NCI-H146 treated with DMSO at 0.1 percent for 48 hours (cell line): Measurements from ENCODE around the gene MSL1.
"Not testable (repeated sequence)": the region's sequence is repeated elsewhere in the genome, so short reads cannot be mapped to it uniquely, and the experiment has no call there.

ENCODE experiments used
- DNase-seq: peaks from one replicate; lab custom pipeline; 2025; ENCODE audit not compliant: unreplicated experiment; lab: John Stamatoyannopoulos, UW

Gene MSL1

DNA sequence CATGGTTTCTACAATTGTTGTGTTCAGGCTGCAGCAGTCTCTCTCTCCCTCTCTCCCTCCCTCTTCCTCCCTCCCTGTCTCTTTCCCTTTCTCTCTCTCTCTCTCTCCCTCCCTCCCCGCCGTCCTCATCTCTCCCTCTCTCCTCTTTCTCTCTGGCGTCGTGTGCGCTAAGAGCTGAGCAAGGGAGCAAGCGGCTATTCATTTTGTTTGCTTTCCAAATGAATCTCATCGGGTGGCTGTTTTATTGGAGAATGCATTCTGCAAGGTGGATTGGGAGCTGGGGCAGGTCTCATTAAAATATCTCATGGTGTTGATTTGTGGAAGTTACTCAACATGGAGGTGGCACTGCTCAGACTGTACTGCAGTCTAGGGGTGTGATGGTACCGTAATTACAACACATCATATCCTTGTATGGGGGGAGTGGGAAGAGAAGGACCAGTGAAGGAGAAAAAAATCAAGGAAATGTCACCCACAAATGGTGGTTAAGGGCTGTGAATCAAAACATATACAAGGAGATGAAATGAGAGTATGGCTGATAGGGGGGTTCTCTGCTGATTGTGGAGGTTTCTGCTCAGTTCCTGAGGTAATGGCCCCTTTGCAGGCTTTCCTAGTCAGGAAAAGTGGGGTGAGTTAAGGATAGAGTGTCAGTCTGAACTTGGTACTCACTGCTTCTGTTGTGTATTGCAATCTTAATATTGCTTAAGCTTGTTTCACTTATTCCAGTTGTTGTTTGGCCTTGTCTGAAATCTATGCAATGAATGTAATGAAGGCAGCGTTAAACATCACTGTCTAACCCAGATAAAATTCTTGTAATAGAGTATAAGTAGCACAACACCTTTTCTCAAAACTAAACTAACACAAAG lies 2.7 kb downstream of the MSL1 start:
- peak; percentile 59 for DNase-seq

DNA sequence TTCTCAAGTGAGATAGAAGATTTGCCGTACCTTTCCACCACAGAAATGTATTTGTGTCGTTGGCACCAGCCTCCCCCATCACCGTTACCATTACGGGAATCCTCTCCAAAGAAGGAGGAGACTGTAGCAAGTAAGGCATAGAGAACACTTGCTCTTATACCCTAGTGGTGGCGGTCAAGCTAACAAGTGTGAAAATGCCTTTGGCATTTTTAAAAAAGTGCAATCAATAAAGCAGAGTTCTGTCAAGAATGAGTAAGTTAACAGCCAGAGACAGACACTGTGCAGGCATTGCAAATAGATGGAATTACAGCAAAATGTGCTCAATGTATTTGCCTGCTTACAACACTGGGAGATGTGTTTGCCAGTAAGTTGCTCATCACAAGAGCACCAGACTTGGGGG lies 7.7 kb downstream of the MSL1 start:
- no peak for DNase-seq

DNA sequence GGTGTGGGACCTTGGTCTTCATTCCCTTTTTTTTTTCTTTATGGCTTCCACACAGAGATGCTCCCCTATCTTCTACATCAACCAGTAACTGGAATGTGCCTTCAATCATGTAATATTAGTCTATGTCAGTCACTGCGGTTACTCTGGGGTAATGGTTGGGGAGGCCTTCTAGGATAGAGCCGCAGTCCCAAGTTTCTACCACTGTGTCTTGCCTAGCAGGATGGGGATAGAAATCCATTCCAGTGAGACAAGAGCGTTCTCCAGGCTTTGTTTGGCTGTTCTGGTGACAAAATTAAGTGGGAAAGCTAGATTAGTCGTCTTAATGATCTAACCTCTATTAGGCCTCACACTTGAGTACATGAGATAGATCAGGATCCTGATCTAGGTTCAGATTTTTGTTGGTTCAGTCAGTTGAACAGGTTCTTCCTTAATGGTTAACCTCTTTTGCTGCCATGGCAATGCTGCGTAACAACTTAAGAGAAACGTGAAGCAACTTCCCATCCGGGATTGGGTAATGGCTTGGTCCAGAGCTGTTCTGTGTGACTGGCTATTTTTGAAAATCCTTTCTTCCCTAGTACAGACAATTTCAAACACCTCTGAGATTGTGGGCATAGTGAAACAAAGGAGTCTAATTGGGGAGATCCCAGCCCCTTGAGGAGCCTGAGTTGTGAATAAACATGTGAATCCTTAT lies 8.7 kb downstream of the MSL1 start:
- DNase-seq = no peak

DNA sequence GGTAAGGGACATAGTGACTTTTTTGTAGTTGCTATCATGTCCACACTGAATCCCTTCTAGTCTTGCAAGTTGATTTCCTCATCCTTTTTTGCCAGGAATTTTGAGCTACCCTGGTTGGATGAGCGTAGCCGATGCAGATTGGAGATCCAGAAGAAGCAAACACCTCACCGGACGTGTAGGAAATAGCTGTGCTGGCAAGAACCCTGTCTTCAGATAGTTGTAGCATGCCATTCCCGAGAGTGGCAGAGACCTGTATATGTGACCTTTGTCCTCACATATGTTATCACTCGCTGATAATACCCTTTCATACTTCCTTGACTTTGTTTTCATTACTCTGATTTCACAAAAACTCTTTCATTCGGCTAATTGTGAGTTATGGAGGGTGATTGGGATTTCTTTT lies 12.4 kb downstream of the MSL1 start:
- no peak for DNase-seq

DNA sequence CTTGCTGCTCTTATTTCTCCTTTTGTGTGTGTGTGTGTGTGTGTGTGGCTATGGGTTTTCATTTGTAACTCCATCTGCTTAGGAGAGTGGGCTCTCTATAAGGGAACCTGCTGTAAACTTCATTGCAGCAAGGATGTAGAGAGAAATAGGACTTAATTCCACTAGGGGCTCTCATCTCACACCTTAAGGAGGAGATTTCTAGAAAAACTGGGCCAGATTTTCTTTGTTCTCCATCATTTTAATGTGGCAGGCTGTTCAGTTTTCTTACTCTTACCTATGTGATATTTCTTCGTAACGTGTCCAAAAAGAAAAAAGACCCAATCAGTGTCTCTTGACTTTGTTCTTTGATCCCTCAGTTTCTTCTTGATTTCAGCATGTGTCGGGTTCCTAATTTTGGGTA lies 14.0 kb downstream of the MSL1 start:
- DNase-seq = no peak

DNA sequence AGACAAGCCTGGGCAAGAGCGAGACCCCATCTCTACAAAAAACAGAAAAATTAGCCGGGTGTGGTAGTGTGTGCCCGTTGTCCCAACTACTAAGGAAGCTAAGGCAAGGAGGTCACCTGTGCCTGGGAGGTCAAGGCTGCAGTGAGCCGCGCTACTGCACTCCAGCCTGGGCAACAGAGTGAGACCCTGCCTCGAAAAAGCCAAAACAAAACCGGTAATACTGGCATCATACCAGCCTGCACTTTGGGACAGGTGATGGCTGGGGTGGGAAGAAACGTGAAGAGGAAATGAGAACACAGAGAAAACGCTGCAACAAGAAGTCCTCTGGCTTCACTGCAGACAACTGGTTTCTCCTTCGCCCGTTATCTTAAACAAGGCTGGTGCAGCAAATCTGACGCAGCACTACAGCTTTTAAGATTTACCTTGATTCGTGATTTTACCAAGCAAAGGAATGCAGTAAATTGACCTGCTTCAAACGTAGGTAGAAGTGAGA lies 17.8 kb downstream of the MSL1 start:
- no peak for DNase-seq

DNA sequence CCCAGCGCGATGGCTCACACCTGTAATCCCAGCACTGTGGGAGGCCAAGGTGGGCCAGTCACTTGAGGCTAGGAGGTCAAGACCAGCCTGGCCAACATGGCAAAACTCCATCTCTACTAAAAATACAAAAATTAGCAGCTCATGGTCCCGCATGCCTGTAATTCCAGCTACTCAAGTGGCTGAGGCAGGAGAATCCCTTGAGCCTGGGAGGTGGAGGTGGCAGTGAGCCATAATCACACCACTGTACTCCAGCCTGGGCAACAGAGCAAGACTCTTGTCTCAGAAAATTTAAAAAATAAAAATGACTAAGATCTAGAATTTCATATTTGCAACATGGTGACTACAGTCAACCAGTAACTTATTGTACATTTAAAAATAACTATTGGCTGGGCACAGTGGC lies 21.4 kb downstream of the MSL1 start:
- DNase-seq = not testable (repeated sequence)

DNA sequence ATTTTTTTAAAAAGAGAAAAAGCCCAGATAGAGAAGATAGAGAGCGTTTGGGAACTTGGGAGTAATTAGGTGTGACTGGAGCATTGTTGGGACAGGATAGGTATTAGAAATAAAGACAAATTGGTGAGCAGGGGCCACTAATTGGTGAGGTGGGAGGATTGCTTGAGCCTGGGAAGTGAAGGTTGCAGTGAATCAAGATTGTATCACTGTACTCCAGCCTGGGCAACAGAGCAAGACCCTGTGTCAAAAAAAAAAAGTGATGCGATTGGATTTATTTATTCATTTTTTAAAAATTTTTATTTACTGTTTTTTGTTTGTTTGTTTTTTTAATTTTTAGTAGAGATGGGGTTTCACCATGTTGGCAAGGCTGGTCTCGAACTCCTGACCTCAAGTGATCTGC lies 23.7 kb downstream of the MSL1 start:
- no peak for DNase-seq

DNA sequence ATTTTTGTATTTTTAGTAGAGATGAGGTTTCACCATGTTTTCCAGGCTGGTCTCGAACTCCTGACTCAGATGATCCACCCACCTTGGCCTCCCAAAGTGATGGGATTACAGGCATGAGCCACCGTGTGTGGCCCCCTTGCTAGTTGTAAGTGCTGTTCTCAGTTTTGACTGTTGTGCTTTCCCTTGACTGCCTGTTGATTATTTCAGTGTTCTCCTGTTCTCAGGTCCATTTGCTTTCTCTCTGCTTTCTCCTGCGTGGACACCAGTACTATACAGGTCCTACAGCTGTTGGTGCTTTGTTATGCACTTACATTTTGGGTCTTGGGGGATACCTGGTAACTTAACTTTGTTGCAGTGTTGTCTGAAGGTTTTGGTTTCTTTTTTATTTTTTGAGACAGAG lies 26.8 kb downstream of the MSL1 start:
- DNase-seq = no peak

DNA sequence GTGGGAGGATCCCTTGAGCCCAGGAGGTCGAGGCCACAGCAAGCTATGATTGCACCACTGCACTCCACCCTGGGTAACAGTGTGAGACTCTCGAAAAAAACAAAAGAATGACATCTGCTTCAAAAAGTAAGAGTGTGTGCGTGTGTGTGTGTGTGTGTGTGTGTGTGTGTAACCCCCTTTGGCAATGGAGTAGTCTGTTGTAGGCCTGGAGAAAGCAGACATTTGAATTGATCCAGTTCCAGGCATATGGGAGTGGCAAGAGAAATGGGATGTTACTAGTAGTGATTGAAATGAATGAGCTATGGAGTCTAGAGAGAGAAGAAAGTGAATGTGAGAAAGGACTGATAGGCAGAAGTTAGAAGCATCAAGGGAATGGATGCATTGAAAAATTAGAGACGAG lies 28.5 kb downstream of the MSL1 start:
- DNase-seq = no peak

DNA sequence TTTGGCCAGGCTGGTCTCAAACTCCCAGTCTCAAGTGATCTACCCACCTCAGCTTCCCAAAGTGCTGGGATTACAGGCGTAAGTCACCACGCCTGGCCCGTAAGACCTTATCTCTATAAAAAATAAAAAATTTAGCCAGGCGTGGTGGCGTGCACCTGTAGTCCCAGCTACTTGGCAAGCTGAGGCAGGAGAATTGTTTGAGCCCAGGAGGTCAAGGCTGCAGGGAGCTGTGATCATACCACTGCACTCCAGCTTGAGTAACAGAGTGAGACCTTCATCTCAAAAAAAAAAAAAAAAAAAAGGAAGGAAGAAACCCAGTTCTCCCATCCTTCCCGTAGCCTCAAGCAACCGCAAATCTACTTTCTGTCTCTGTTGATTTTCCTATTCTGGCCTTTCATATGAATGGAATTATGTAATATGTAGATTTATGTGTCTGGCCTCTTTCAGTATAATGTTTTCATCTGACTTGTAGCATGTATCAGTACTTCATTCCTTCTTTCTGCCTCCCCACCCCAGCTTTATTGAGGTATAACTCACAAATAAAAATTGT lies 29.7 kb downstream of the MSL1 start:
- no peak for DNase-seq

DNA sequence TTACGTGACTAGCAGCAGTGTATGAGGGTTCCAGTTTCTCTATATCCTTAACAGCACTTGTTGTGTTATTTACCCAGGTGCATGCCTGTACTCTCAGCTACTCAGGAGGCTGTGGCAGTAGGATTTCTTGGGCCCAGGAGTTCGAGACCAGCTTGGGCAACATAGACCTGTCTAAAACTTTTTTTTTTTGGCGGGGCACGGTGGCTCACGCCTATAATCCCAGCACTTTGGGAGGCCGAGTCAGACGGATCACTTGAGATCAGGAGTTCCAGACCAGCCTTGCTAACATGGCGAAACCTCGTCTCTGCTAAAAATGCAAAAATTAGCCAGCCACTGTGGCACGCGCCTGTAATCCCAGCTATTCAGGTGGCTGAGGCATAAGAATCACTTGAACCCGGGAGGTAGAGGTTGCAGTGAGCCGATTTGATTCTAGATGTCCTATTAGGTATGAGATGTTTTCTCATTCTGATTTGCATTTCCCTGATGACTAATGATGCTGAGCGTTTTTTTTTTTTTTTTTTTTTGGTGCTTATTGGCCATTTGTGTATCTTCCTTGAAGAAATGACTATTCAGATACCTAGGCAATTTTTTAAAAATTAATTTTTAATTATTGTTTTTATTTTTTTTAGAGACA lies 31.9 kb downstream of the MSL1 start:
- no peak for DNase-seq

DNA sequence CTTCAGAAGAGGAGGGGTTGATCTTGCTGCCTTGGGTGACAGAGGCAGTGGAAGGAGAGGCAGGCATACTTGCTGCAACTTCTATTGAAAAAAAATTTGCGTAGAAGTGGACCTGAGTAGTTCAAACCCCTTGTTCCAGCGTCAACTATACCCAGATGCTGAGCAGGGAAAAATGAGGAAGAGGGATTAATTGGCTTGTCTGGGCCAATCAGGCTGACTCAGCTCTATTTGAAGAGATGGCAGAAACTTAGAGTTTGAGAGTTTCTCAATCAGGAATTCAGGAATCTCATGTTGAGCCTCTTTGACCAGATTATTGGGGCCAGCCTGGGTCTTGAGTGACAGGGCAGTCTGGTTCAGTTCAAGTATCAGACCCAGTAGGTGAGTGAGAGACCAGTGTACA lies 36.2 kb downstream of the MSL1 start:
- DNase-seq = no peak

DNA sequence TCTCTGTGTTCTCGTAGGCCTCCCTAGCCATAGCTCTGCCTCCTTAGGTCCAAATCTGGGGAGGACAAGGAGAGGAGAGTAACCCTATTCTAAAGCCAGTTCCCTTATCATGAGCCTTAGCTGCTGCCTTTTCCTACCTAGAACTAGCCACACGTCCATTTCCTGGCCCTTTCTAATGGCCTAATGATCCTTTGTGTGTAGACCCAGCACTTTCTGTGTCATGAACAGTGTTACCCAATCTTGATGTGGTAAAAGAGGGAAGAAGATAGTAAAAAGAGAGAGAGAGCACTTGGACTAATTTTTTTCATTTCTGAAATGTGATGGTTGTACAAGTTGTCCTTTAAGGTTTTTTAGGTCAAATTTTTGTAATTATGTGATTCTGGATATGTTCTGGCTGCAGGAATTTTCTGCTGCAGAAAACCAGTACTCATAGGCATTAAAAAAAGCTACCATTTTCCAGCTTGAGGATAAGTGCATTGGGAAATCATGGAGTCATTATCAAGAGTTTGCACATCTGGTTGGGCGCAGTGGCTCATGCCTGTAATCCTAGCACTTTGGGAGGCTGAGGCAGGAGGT lies 36.8 kb downstream of the MSL1 start:
- DNase-seq = no peak

DNA sequence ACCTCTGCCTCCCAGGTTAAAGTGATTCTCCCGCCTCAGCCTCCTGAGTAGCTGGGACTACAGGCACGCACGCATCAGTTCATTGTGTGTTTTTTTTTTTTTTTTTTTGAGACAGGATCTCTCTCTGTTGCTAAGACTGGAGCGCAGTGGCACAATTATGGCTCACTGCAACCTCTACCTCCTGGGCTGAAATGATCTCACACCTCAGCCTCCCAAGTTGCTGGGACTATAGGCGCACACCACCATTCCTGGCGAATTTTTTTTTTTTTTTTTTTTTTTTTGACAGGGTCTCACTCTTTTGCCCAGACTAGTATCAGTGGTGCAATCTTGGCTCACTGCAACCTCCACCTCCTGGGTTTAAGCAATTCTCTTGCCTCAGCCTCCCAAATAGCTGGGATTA lies 37.7 kb downstream of the MSL1 start:
- no peak for DNase-seq

DNA sequence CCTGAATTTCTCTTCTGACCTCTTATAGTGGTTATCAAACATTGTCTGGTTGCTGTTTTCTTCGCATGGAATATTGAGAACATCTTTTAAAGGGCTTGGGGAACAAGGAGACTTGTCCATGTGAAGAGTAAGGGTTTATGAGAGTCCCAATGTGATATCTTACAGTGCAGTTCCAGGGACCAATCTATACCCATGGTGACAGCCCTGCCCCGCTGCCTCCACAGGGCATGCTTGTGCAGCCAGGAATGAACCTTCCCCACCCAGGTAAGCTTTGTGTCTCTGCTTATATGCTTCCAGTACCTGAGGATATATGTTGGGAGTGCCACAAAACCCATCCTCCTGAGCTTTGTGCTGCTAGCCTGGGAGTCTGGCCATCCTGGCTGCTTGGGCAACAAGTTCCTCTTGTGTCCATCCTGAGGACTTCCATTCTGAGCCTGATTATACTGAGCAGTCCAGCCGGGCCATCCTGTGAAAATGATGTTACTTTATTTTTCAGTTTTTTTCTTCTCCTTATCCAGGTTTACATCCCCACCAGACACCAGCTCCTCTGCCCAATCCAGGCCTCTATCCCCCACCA lies 46.0 kb downstream of the MSL1 start:
- DNase-seq = no peak

DNA sequence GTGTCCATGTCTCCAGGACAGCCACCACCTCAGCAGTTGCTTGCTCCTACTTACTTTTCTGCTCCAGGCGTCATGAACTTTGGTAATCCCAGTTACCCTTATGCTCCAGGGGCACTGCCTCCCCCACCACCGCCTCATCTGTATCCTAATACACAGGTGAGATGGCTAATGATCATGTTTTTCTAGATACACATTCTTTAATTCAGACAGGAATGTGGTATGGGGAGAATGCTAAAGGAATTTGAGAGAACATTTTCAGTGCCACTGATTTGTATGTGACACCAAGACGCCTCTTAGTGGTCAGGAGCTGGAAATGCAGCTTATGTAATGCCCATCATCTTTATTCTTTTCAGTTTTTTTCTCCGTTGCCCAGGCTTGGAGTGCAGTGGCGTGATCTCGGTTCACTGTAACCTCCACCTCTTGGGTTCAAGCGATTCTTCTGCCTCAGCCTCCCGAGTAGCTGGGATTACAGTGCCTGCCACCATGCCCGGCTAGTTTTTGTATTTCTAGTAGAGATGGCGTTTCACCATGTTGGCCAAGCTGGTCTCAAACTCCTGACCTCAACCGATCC lies 46.6 kb downstream of the MSL1 start:
- DNase-seq = peak; percentile 7

DNA sequence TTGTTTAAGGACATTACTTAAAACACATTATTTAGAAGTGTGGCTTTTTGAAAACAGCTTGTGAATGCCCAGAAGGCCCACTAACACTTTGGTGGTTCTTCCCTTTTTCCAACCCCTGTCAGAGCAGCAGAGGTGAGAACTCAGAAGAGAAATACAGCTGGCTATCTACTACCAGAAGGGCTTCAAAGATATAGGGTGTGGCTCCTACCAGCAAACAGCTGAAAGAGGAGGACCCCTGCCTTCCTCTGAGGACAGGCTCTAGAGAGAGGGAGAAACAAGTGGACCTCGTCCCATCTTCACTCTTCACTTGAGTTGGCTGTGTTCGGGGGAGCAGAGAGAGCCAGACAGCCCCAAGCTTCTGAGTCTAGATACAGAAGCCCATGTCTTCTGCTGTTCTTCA lies 48.6 kb downstream of the MSL1 start:
- DNase-seq = no peak

DNA sequence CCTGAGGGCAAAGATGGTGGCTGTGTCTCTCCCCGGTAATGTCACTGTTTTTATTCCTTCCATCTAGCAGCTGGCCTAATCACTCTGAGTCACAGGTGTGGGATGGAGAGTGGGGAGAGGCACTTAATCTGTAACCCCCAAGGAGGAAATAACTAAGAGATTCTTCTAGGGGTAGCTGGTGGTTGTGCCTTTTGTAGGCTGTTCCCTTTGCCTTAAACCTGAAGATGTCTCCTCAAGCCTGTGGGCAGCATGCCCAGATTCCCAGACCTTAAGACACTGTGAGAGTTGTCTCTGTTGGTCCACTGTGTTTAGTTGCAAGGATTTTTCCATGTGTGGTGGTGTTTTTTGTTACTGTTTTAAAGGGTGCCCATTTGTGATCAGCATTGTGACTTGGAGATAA lies 50.0 kb downstream of the MSL1 start:
- DNase-seq = no peak

DNA sequence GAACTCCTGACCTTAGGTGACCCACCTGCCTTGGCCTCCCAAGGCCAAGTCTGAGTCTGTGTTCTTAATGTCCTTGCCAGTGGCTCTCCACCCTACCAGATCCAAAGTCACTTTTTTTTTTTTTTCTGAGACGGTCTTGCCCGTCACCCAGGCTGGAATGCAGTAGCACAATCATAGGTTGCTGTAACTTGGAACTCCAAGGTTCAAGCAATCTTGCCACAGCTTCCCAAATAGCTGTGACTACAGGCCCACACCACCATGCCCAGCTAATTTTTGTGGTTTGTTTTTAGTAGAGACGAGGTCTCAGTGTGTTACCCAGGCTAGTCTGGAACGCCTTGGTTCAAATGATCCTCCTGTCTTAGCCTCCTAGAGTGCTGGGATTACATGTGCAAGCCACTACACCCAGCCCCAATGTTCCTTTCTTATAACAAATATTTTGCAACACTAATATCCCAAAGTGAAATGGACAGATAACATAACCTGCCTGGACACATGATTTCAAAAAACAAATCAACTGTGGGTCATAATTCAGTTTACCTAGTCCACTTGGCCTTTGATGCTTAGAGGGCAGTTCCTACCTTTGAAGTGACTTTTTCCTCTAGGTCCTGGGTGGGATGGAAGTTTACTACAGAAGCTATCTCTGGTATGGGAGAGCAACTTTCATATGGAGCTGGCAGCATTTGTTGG lies 51.5 kb downstream of the MSL1 start:
- no peak for DNase-seq
